Esophagus (tissue), 2 donors: Measurements from ENCODE around the gene OSER1. TPM values are rescaled to one million over a fixed set of nuclear protein-coding genes. Genes with fewer than 3 reads are reported as not detected.
"Not testable (repeated sequence)": the region's sequence is repeated elsewhere in the genome, so short reads cannot be mapped to it uniquely, and the experiment has no call there.

ENCODE experiments used
- H3K27ac ChIP-seq, 2 donors: one replicate each; pipeline ENCODE4 v1.5.1; 2013; ENCODE audit warnings: low read depth in 2 of 2, mild to moderate bottlenecking in 2 of 2, inconsistent platforms in 1 of 2, low read length in 1 of 2, moderate library complexity in 1 of 2
- H3K27me3 ChIP-seq, 2 donors: one replicate each; pipeline ENCODE4 v1.6.1; 2013; ENCODE audit warnings: low read length in 2 of 2, control low read depth in 1 of 2, mild to moderate bottlenecking in 1 of 2; ENCODE audit not compliant: insufficient read depth in 2 of 2, control insufficient read depth in 1 of 2
- H3K36me3 ChIP-seq, 2 donors: one replicate each; pipeline ENCODE4 v1.6.1; 2013; ENCODE audit warnings: low read length in 1 of 2; ENCODE audit not compliant: control insufficient read depth in 2 of 2, insufficient read depth in 2 of 2
- H3K4me1 ChIP-seq, 2 donors: one replicate each; pipeline ENCODE4 v1.6.1; 2013; ENCODE audit warnings: low read length in 1 of 2; ENCODE audit not compliant: control insufficient read depth in 2 of 2, insufficient read depth in 2 of 2
- H3K4me3 ChIP-seq, 2 donors: one replicate each; pipeline ENCODE4 v1.5.1; 2013; ENCODE audit warnings: low read length in 2 of 2, mild to moderate bottlenecking in 2 of 2, low read depth in 1 of 2, moderate library complexity in 1 of 2
- H3K9me3 ChIP-seq, 2 donors: one replicate each; pipeline ENCODE4 v1.6.1; 2013; ENCODE audit warnings: mild to moderate bottlenecking in 2 of 2, low read depth in 1 of 2, low read length in 1 of 2, moderate library complexity in 1 of 2; ENCODE audit not compliant: control insufficient read depth in 2 of 2, insufficient read depth in 1 of 2
- WGBS, 2 donors: extraction: QIAGEN DNeasy Blood & Tissue Kit; methylation state at CpG; one replicate each; pipeline ENCODE4 v1.1.7; 2013; 5-methylcytosine and 5-hydroxymethylcytosine counted together
- polyA plus RNA-seq, 2 donors: library from polyadenylated mRNA; stranded (reverse); fragments of 200-250 nt; gene quantifications; one replicate each; pipeline ENCODE4 v1.2.3, GENCODE V29; 2013
- donor health status: healthy with polysubstance abuse.
- donor health status: Bipolar disorder and iron deficiency.

OSER1 gene
- polyA plus RNA-seq, 2 donors, result 27.6 to 33.7 TPM

DNA sequence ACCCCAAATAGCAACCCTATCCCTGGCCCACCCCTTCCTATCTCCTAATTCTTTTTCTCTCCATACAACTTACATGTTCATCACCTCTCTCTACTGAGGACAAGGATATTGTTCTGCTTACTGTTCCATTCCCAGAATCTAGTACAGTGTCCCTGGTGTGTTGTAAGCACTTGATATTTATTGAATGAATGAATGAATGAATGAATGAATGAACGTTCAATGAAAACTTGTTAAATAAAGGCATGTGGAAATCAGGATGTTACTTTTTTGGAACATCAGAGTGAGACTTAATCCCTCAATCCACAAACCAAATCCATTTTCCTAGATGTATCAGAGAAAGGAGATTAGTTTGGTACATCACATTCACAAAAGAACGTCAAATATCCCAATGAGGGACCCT, 16.8 kb downstream of the OSER1 start:
- no peaks in the 10 kb centered on the region for H3K9me3 ChIP-seq
- H3K36me3 ChIP-seq, result peaks cover 10 to 11% of the 10 kb centered on the region in 2 donors
- 55 to 65% methylated on average over 2 of the region's 2 CpGs for WGBS, 2 donors
- no peaks in the 10 kb centered on the region for H3K27me3 ChIP-seq
- H3K4me3 ChIP-seq, result no peak overlapping the region
- no peaks in the 10 kb centered on the region for H3K4me1 ChIP-seq
- no peak overlapping the region for H3K27ac ChIP-seq

DNA sequence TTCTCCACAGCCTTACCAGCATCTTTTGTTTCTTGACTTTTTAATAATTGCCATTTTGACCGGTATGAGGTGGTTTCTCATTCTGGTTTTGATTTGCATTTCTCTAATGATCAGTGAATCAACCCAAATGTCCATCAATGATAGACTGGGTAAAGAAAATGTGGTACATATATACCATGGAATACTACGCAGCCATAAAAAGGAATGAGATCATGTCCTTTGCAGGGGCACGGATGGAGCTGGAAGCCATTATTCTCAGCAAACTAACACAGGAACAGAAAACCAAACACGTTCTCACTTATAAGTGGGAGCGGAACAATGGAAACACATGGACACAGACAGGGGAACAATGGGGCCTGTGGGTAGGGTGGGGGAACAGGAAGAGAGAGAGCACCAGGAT, 18.9 kb downstream of the OSER1 start:
- not testable (repeated sequence) for H3K4me3 ChIP-seq, H3K4me1 ChIP-seq, H3K36me3 ChIP-seq, H3K9me3 ChIP-seq, H3K27ac ChIP-seq, H3K27me3 ChIP-seq
- 84 to 94% methylated on average over 5 of the region's 5 CpGs for WGBS, 2 donors

DNA sequence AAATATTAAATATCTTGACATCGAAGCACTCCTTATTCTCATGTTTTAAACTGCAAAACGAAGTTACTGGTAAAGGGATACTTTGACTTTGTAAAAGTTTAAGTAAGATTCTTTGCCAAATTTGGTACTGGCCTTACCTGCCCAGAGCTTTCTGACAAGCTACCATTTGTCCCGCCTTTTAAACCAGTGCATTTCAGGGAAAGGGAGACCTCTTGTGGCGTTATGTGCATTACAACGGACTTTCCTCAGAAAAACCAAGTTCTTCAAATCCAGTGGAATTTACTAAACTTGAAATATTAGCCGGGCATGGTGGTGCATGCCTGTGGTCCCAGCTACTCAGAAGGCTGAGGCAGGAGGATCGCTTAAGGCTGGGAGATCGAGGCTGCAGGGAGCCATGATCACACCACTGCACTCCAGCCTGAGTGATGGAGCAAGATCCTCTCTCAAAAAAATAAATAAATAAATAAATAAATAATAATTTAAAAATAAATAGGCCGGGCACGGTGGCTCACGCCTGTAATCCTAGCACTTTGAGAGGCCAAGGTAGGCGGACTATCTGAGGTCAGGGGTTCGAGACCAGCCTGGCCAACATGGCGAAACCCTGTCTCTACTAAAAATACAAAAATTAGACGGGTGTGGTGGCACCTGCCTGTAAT, 20.2 kb downstream of the OSER1 start:
- H3K27ac ChIP-seq, H3K4me3 ChIP-seq, H3K27me3 ChIP-seq, H3K36me3 ChIP-seq, H3K9me3 ChIP-seq, H3K4me1 ChIP-seq: not testable (repeated sequence)
- 23 to 26% methylated on average over 15 of the region's 15 CpGs for WGBS, 2 donors

DNA sequence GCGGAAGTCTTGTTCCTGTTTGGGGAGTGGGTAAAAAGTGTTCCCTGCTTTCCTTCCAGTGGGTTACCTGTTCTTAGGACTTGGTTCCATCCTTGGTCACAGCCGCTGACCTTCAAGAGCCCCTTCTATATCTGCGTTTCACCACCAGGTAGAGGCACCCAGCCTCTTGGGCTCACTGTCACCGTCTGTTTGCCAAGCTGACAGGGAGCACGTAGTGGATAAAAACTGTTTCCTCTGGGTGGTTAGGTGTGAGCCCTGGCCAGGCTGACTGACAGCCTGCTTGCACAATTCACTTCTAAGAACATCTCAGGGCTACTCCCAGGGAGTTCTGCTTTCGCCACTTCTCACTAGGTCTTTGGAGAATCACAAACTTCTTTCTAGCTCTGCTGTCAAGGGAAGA, 21.8 kb downstream of the OSER1 start:
- Histone ChIP-seq H3K27me3 (peaks cover 0 to 2% of the 10 kb centered on the region in 2 donors), H3K27ac (peak overlapping the region; percentile 52 to 74), H3K9me3 (no peaks in the 10 kb centered on the region), H3K36me3 (no peaks in the 10 kb centered on the region), H3K4me3 (no peak overlapping the region), H3K4me1 (peaks cover 0 to 3% of the 10 kb centered on the region in 2 donors)
- 67% methylated on average over 6 of the region's 6 CpGs for WGBS, 2 donors

DNA sequence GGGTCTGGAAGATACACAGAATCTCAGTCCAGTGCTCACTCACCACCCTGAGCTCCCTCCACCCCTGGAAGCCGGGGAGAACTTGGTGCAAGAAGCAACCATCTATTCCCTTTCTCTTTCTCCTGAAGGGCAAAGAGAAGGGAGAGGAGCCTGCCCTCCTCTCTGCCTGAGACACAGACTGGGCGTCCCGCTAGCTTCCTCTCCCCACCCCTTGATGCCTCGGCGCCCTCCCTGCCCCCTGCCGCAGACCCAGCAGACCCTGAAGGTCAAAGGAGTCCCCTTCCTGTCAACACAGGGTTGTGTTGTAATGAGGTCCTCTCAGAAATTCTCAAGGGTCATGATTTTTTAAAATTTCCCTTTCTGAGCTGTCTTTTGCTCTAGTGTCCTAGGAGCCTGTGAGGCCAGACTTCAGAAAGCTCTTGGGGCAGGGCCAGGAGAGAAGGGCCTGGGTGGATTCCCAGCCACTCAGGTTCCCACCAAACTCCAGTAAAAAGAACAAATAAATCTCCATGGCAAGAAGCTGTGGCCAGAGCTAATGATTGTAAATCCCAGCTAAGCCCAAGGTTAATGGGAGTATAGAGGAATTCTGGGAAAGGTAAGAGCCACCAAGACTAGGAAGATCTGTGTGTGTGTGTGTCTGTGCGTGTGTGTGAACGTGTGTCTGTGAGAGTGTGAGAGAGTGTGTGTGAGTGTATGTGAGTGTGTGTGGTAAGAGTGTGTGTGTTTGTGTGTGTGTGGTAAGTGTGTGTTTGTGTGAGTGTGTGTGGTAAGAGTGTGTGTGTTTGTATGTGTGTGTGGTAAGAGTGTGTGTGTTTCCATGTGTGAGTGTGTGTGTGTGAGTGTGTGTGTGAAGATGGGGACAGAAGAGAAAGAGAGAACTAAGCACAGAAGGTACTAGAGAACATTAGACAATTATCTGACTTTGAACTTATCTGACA, 22.5 kb downstream of the OSER1 start:
- no peak overlapping the region for H3K4me3 ChIP-seq
- 34 to 40% methylated on average over 8 of the region's 8 CpGs for WGBS, 2 donors
- H3K36me3 ChIP-seq, result no peaks in the 10 kb centered on the region
- no peaks in the 10 kb centered on the region for H3K9me3 ChIP-seq
- H3K27ac ChIP-seq, result peak overlapping the region; percentile 52 to 74
- peaks cover 0 to 3% of the 10 kb centered on the region in 2 donors for H3K4me1 ChIP-seq
- peaks cover 0 to 2% of the 10 kb centered on the region in 2 donors for H3K27me3 ChIP-seq

DNA sequence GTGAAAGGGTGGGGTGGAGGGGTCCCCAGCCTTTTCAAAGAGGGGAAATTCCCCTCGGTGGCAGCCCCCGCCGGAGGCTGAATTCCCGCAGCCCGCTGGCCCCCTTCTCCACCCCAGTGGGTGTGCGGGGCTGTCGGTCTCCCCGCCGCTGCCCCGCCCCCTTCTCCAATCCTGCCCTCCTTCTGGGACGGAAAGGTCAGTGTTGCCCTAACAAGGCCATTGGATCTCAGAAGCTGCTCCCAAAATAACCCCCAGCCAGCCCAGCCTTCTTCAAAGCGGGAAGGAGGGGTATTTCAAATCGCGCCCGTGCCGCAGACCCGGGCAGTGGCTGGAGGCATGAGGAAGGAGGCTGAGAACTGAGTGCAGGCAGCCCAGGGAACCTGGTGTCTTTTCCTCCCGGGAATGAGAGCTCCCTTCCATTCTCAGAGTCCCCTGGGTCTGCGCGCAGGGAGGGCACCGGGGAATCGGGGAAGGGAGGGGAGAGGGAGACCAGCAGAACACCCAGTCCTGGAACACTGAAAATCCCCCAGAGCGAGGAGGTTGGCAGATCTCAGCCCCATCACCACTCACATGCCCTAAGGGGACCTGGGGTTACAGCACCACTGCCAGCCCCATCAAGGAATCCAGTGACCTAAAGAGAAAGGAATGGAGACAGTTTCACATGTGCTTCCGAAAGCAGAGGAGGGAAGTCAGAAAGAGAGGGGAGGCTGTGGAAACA, 23.4 kb downstream of the OSER1 start, which contains the start of gene JPH2:
Gene JPH2 (minus strand): TSS at position 135 of the 718 bp plus-strand sequence. CDS start 483 bp downstream, outside the sequence.
- peaks cover 0 to 2% of the 10 kb centered on the region in 2 donors for H3K27me3 ChIP-seq
- peaks cover 0 to 3% of the 10 kb centered on the region in 2 donors for H3K4me1 ChIP-seq
- no peaks in the 10 kb centered on the region for H3K36me3 ChIP-seq
- no peaks in the 10 kb centered on the region for H3K9me3 ChIP-seq
- peak within 1 kb of the TSS; percentile 41 to 52 for H3K4me3 ChIP-seq
- peak within 1 kb of the TSS; percentile 52 to 78 for H3K27ac ChIP-seq
- 2 to 4% methylated on average over 24 of the region's 24 CpGs for WGBS, 2 donors

DNA sequence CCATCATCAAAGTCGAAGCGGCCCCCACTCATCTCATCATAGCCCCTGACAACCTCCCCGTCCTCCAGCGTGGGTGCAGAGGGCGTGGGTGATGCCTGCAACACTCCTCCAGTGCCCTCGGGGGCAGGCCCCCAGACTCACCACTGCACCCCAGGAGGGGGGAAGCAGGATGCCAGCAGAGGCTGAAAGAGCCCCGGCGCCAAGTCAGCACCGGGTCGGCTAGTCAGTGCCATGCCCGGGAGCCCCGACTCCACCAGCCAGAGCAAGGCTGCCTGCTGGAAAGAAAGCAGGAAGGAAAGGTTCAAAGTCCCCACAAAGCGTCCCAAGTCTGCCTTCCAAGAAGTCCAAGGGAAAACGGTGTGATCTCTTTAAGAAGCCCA, 23.9 kb downstream of the OSER1 start:
- H3K4me3 ChIP-seq, result peak overlapping the region; percentile 34 to 52
- H3K9me3 ChIP-seq, result no peaks in the 10 kb centered on the region
- H3K4me1 ChIP-seq, result peaks cover 0 to 3% of the 10 kb centered on the region in 2 donors
- peaks cover 0 to 2% of the 10 kb centered on the region in 2 donors for H3K27me3 ChIP-seq
- H3K27ac ChIP-seq, result peak overlapping the region; percentile 39 to 78
- WGBS, 2 donors, result 16 to 18% methylated on average over 14 of the region's 14 CpGs
- H3K36me3 ChIP-seq, result no peaks in the 10 kb centered on the region

DNA sequence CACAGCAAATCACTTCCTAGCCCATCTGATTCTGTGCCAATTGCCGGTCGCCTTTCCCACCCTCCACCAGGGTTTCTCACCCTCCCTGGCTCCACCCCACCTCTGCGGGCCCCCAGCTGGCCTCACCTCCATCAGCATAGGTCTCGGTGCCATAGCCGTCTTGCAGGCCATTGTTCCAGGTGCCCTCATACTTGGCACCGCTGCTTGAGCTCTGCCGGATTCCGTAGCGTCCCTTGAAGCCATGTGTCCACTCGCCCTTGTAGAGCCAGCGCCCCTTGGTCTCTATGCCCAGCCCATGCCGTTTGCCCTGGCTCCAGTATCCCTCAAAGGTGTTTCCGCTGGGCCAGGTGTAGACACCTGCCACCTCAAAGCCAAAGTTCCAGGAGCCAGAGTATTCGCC, 24.4 kb downstream of the OSER1 start:
- H3K27ac ChIP-seq, result peak overlapping the region; percentile 39 to 78
- WGBS, 2 donors, result 78 to 81% methylated on average over 14 of the region's 14 CpGs
- no peaks in the 10 kb centered on the region for H3K9me3 ChIP-seq
- H3K4me3 ChIP-seq, result peak overlapping the region; percentile 41 to 52
- no peaks in the 10 kb centered on the region for H3K36me3 ChIP-seq
- H3K4me1 ChIP-seq, result peaks cover 0 to 3% of the 10 kb centered on the region in 2 donors
- H3K27me3 ChIP-seq, result peaks cover 0 to 2% of the 10 kb centered on the region in 2 donors

DNA sequence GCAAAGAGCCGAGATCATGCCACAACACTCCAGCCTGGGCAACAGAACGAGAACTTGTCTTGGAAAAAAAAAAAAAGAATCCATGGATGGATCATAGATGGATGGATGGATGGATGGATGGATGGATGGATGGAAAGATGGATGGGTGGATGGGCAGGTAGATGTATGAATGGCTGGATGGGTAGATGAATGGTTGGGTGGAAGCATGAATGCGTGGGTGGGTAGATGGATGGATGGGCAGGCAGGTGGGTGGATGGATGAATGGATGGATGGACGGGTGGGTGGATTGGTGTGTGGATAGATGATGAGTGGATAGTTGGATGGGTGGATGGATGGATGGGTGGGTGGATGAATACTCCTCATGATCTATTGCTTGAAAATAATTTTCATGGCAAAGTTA, 25.0 kb downstream of the OSER1 start:
- peaks cover 3% of the 10 kb centered on the region in 2 donors for H3K4me1 ChIP-seq
- peaks cover 0 to 2% of the 10 kb centered on the region in 2 donors for H3K27me3 ChIP-seq
- H3K4me3 ChIP-seq, result peak overlapping the region; percentile 32 to 52
- no peaks in the 10 kb centered on the region for H3K9me3 ChIP-seq
- WGBS, 2 donors, result 80 to 86% methylated on average over 4 of the region's 4 CpGs
- H3K27ac ChIP-seq, result peak overlapping the region in 1 of 2 donors; percentile 28
- H3K36me3 ChIP-seq, result no peaks in the 10 kb centered on the region
